ENCODE data around the gene RPL13A. TPM values are rescaled to one million over a fixed set of nuclear protein-coding genes. Genes with fewer than 3 reads are reported as not detected.

Gene RPL13A
- total RNA-seq, 1 experiment from 2014 or later = 3,286 TPM

- no peak for TF ChIP-seq CTCF (conservative IDR thresholded peaks at IDR 0.05)
- no peaks in the 10 kb centered on the region; the same call in none of the 2 replicates for H3K4me1 ChIP-seq (ENCODE audit: insufficient read depth, low read length)
- H3T11ph ChIP-seq (ENCODE audit: low read length) = no peak overlapping the region
- H4K91ac ChIP-seq (ENCODE audit: insufficient read length, low read depth, low read length) = no peak overlapping the region
- no peaks in the 10 kb centered on the region for H4K20me1 ChIP-seq (ENCODE audit: control insufficient read depth, insufficient read depth, insufficient read length)
- no peak overlapping the region for H4K8ac ChIP-seq (replicated peaks; ENCODE audit: insufficient read length, low read depth, low read length)
- H3K79me1 ChIP-seq (ENCODE audit: insufficient read depth, low read depth, low read length, poor library complexity, severe bottlenecking) = peaks cover 10% of the 10 kb centered on the region
- Mint-ChIP-seq H3K27me3 (ENCODE audit: low read depth) (no peaks in the 10 kb centered on the region), H3K4me3 (peak overlapping the region; percentile 94), H3K27ac (peak overlapping the region; percentile 99), H3K4me1 (peaks cover 22 to 39% of the 10 kb centered on the region in 2 experiments), H3K36me3 (ENCODE audit: insufficient read depth in 1 of 3, low read depth in 3 of 3) (peaks cover 46 to 57% (median 49%) of the 10 kb centered on the region in 3 experiments), H3K9me3 (peaks cover 0 to 3% of the 10 kb centered on the region in 2 experiments; a peak in 1 of 5 replicates)
- H3K14ac ChIP-seq (ENCODE audit: insufficient read depth, low read length) = peak overlapping the region; percentile 74; the same call in 1 of the 2 replicates
- H3K4me2 ChIP-seq (ENCODE audit: insufficient read depth, insufficient read length, low read length) = peak overlapping the region; percentile 88
- peaks cover 4% of the 10 kb centered on the region; the same call in 1 of the 2 replicates for H3K79me2 ChIP-seq (ENCODE audit: insufficient read depth, low read length)
- H3K9ac ChIP-seq (ENCODE audit: extremely low read depth, insufficient read length, low read length) = peak overlapping the region; percentile 98
- no CpG with 5 or more reads among the region's 11 CpGs for WGBS (ENCODE audit: extremely low coverage, insufficient read length, low lambda C conversion rate)
- H2BK20ac ChIP-seq (ENCODE audit: low read depth, low read length, poor library complexity, severe bottlenecking) = no peak overlapping the region
- no peak overlapping the region for H2AK5ac ChIP-seq (ENCODE audit: insufficient read length, low read length)
- H2AFZ ChIP-seq (ENCODE audit: low read length) = no peak overlapping the region
- H2BK15ac ChIP-seq (ENCODE audit: low read depth, low read length) = no peak overlapping the region
- H2BK120ac ChIP-seq (ENCODE audit: low read depth, low read length, poor library complexity, severe bottlenecking) = peak overlapping the region; percentile 39
- peak overlapping the region; percentile 62; the same call in 1 of the 2 replicates for H3K4ac ChIP-seq (ENCODE audit: low read depth, low read length)
- peak overlapping the region; percentile 38 for H3K27ac ChIP-seq (ENCODE audit: insufficient read length, low read depth, low read length)
- no peak for DNase-seq
- H2BK12ac ChIP-seq (ENCODE audit: insufficient read length, low read depth, low read length) = no peak overlapping the region
- peak overlapping the region; percentile 50 for H3K56ac ChIP-seq (ENCODE audit: insufficient read length, low read depth, low read length)
- no peaks in the 10 kb centered on the region for H3K9me3 ChIP-seq (ENCODE audit: control insufficient read depth, low read depth, low read length)
- H3K23me2 ChIP-seq (ENCODE audit: insufficient read length, low read depth, low read length, poor library complexity, severe bottlenecking) = peaks cover 6% of the 10 kb centered on the region
- no peaks in the 10 kb centered on the region for H3K27me3 ChIP-seq (ENCODE audit: insufficient read depth, low read length)
- H3K18ac ChIP-seq (ENCODE audit: insufficient read length, low read depth, low read length) = peak overlapping the region; percentile 84
- H2BK5ac ChIP-seq (ENCODE audit: insufficient read length, low read length) = peak overlapping the region; percentile 24
- no peak overlapping the region for H3K23ac ChIP-seq (ENCODE audit: insufficient read length, low read depth, low read length)
- H4K5ac ChIP-seq (ENCODE audit: insufficient read length, low read depth, low read length) = no peak overlapping the region
These were observed 9.2 kb downstream of the RPL13A start for GRCh38 chr19:49496574-49497008.

Data from H9 (cell line).